ENCODE data around the gene MAP3K7.

DNA sequence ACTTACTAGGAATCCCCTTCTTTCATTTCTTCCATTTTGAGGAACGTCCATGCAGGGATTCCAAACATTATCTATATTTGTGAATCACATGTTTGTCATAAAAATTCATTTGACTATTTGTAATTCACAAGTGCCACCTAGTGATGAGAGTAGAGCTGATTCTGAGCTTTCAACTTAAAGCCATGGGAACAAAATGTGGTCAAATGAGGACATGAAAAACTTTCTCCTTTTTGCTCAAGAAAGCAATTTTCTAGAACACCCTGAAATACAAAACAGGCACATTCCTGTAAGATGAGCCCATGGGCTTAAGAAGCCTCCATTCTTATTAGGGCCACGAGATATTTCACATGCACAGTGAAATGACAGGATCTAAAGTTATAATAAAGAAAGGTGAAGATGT, 12.3 kb downstream of the MAP3K7 start:
- TF ChIP-seq, protein P1, sequence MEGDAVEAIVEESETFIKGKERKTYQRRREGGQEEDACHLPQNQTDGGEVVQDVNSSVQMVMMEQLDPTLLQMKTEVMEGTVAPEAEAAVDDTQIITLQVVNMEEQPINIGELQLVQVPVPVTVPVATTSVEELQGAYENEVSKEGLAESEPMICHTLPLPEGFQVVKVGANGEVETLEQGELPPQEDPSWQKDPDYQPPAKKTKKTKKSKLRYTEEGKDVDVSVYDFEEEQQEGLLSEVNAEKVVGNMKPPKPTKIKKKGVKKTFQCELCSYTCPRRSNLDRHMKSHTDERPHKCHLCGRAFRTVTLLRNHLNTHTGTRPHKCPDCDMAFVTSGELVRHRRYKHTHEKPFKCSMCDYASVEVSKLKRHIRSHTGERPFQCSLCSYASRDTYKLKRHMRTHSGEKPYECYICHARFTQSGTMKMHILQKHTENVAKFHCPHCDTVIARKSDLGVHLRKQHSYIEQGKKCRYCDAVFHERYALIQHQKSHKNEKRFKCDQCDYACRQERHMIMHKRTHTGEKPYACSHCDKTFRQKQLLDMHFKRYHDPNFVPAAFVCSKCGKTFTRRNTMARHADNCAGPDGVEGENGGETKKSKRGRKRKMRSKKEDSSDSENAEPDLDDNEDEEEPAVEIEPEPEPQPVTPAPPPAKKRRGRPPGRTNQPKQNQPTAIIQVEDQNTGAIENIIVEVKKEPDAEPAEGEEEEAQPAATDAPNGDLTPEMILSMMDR (IDR thresholded peaks at IDR 0.05; ENCODE audit: control extremely low read depth in 1 of 3, insufficient read depth in 1 of 3, low read depth in 1 of 3, low read length in 3 of 3): no peak
- TF ChIP-seq KDM1A (IDR thresholded peaks at IDR 0.05; ENCODE audit: borderline replicate concordance, low read length) (no peak), EP300 (IDR thresholded peaks at IDR 0.05; ENCODE audit: borderline replicate concordance in 1 of 2, low read depth in 2 of 2, low read length in 2 of 2) (no peak)

All from H1 (cell line).